Spleen (tissue), 7 donors: ENCODE data around the gene TEF.
A peak's percentile ranks its signal among the peaks of the same experiment; 100 is the strongest.

ENCODE experiments used
- CTCF ChIP-seq, 11 experiments: fragments of 200-600 bp in 7 of 11; fragments of 450-650 bp in 4 of 11; sonication (generic) in 4 of 11; IDR thresholded peaks in 8 of 11; conservative IDR thresholded peaks in 3 of 11; 1 replicate in 7 of 11; 2 replicates in 4 of 11; pipeline versions ENCODE4 v1.4.0 to v1.8.0; 2016 to 2021; ENCODE audit warnings: antibody characterized with exemption in 11 of 11, inconsistent platforms in 4 of 11, mild to moderate bottlenecking in 1 of 11
- POLR2A ChIP-seq, 3 donors: fragments of 450-650 bp; IDR thresholded peaks; one replicate each; pipeline ENCODE4 v1.5.1; 2017; ENCODE audit warnings: antibody characterized with exemption in 3 of 3, mild to moderate bottlenecking in 1 of 3
- POLR2AphosphoS5 ChIP-seq, 3 donors: sonication (generic); formaldehyde crosslinking; IDR thresholded peaks; one replicate each; pipeline ENCODE4 v1.5.1; 2017; ENCODE audit warnings: antibody characterized with exemption in 3 of 3
- donor health status: DM: no; HTN: no; CAD: no; lungs with moderate emphysema.
- donor health status: DM: no; HTN: no; CAD: no.
- donor health status: DM: no; HTN: no; CAD: no.

DNA sequence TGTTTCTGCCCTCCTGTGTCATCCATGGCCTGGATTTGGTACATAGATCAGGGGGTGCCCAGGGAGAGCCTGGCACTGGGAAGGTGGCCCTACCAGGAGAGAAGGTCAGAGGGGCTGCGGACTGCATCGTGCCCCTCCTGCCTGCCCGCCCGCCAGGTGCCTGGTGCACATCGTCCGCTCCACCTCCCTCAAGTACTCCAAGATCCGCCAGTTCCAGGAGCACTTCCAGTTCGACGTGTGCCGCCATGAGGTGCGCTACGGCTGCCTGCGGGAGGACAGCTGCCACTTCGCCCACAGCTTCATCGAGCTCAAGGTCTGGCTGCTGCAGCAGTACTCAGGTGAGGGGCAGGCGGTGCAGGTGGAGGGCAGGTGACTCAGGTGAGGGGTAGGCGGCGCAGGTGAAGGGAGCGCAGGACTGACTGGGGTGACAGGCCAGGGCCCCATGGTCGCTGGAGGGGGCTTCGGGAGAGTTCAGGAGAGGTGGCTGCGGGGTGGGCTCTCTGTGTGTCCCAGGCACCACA lies 32.7 kb upstream of the TEF start:
- TF ChIP-seq CTCF (IDR thresholded peaks at IDR 0.05 in 8 of 11, conservative IDR thresholded peaks at IDR 0.05 in 3 of 11): no peak
- no peak for TF ChIP-seq POLR2A (IDR thresholded peaks at IDR 0.05)
- TF ChIP-seq POLR2AphosphoS5 (IDR thresholded peaks at IDR 0.05): peak in 1 of 3 donors; percentile 52
